HG03432 (cell line): ENCODE results near the gene SDK2.
"Not testable (repeated sequence)": the region's sequence is repeated elsewhere in the genome, so short reads cannot be mapped to it uniquely, and the experiment has no call there.

ENCODE experiments used
- ATAC-seq: cut with Tn5 transposase; IDR thresholded peaks from one replicate; pipeline ENCODE4 v1.9.1; 2021; ENCODE audit warnings: mild to moderate bottlenecking, moderate library complexity; ENCODE audit not compliant: unreplicated experiment

SDK2 gene

DNA sequence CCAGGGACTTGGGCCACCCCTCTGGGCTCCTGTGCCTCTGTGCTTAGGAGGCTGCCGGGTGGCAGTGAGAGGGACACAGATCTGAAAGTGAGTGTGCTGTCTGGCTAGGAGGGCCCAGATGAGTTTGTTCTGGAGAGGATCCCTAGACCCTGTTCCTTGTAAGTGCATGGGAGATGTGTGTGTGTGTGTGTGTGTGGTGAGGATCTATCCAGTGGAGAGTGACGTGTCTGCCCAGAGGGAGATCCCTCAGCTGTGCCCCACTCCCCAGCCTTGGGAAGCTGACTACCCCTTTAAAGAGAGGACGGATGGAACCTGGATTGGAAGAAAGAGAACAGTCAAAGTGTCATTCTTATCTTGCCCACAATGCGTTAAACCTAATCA lies 306.9 kb downstream of the SDK2 start:
- ATAC-seq = no peak

DNA sequence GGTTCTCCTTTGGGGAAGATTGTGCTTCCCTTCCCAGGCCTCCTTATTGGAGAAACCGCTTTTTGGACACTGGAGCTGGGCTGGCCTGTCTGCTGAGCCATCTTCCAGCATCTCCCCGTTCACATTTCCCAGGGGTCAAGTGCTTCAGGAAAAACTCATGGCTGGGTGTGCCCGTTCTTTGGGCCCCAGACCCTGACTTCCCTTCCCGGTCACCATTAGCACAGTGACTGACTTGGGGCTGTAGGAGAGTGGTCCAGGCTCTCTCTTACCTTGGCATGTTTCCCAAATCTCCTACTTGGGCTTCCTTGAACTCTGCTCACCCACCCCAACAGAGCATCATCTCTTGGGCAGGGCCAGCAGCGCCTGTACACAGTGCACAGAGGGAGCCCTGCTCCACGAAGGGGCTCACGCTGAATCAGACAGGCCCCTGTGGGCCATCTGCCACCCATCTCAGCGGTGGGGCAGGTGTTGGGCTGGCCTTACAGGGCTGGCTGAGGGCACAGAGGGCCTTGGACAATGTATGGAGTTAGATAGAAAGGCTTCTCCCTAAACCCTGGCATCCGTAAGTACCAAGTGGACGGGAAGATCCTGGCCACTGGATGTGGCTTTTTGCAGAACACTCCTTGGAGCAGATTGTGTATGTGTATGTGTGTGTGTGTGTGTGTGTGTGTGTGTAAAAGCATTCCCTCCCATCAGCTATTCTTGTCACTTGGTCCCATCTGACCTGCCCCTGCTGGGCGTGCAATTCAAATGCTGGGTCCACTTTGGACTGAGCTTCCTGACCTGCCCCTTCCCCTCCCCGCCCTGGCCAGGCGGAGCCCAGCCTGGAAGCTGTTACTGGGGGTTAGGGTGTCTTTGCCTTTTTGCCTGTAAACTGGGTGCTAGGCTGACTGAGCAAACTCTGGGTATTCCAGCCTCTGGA lies 307.6 kb downstream of the SDK2 start:
- no peak for ATAC-seq

DNA sequence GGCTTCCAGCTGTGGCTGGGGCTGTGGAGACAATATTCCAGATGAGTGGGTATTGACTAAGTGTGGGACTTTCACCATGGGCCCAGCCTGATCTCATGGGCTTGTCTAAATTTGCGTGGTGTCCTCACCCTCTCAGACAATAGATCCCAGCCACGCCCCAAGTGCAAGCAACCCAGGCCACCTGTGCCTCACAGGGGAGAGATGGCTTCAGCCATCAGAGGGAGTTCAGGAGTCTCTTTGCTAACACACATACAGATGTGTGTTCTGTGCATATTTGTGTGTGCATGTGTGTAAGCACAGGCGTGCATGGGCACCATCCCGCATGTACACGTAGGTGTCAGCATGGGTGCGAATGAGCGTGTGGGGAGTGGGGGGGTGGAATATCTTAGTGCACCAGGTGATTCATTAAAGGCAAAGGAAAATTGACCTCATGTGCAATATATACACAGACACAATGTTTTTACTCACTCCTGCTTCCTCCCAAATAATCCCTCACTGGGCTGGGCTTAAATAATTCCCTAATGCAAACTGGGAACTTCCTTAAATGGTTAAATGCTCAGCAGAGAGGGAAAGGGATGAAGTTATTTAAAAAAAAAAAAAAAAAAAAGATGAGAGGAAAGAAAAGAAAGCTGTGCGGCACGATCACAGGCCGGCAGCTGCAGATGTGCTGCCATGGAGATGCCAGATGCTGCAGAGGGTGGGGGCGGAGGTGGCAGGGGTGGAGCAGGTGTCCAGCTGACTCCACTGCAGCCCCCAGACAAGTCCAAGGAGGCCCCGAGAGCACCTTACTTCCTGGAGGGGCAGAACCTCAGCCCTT lies 308.4 kb downstream of the SDK2 start:
- ATAC-seq = no peak

DNA sequence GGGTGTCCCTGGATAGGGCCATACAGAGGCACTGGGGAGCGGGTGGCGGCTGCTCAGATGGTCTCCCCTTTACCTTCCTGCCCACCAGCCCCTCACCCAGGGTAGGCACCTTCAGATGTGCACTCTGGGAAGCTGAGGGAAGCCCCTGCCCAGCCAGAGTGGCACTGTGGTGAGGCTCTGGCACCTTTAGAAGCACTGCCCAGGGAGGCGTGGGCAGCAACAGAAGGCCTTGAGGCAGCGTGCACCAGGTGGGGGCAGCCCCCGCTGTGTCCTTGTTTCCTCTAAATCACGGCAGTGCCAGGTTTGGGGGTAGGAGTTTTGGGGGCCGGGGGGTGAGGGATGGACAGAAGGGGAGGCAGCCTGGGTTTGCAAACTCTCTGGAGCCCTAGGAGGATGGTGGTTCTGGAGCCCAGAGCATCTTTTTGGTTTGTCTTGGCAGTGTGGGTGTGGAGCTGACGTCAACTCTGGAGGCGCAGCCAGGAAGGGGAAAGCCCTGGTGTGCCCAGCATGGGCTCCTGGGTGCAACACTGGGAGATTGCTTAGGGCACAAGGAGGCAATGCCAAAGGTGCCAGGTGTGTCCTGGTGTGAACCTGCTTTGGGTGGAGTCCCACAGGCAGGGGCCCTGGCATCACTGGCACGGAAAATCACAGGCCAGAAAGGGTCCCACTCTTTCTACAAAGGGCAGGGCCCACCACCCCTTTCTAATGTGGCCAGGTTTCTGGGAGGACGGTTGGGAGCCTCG lies 309.3 kb downstream of the SDK2 start:
- no peak for ATAC-seq

DNA sequence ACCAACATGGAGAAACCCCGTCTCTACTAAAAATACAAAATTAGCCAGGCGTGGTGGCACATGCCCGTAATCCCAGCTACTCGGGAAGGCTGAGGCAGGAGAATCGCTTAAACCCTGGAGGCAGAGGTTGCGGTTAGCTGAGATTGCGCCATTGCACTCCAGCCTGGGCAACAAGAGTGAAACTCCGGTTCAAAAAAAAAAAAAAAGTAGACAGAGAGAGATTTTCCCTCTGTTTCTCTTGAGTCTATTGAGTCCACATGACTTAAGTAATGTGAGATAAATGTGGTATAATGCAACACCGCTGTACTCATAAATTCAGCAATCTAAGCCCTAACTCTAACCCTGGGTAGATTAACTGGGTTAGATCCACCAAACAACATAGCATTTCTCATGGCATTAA lies 310.8 kb downstream of the SDK2 start:
- not testable (repeated sequence) for ATAC-seq

GRCh38 chr17:73331060-73331459 lies 313.2 kb downstream of the SDK2 start:
- ATAC-seq = no peak

GRCh38 chr17:73327676-73328075 lies 316.6 kb downstream of the SDK2 start:
- no peak for ATAC-seq

DNA sequence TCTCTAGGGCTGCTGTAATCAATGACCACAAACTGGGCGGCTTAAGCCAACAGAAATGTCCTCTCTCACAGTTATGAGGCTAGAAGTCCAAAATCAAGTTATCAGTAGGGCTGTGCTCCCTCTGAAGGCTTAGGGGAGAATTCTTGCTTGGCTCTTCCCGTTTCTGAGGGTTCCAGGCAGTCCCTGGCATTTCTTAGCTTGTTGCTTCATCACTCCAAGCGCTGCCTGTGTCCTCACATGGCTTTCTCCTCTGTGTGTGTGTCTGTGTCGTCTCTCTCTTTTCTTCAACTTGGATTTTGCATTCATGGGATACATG lies 318.8 kb downstream of the SDK2 start:
- ATAC-seq = no peak

DNA sequence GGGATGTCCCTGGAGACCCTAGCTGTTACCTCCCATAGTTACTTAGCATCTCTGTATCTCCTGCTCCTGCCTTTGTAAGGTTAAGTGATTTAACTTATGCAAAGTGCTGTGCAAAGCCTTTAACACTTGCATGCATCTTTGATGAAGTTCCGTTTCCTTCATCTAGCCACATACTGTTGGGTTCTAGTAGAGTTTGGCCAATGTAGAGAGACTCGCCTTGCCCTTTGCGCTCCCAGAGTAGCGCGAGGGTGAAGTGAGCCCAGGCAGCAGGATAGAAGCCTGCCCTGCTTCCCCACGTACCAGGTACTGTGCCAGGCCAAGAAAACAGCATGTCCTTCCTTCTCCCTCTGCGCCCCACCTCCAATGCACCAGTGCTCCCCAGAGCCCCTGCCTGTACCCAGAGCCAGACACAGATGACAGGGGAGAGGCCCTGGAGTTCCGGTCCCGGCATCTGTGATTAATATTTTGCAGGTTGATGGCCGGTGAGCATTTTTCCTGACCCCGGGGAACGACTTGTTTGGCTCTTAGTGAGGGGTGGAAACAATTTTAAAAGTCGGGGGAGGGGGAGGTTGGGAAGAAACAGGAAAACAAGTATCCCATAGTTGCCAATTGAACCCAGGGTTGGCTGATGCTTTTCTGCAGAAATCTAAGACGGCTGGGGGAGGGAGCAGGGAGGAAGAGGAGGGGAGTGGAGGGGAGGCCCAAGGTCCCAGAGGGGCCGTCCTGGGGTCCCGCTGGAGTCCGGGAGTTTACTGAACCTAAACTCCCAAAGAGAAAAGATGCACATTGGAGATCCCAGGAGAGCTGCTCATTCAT lies 319.3 kb downstream of the SDK2 start:
- ATAC-seq = no peak

DNA sequence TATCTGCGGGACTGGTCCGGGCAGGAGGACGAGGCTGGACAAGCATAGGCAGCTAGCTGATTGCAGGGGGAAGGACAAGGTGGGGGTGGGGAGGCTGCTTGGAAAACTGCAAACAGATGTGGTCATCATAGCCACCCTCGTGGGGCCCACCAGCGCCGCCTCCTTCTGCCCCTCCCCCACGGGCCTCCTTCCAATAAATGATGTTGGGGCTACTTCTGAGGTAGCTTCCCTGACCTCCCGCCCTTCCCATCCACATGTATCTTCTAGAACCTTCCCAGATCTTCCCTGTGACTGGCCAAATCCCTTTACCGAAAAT lies 320.1 kb downstream of the SDK2 start:
- ATAC-seq = no peak

- ATAC-seq = no peak
Observed at GRCh38 chr17:73323409-73324159, 320.7 kb downstream of the SDK2 start.

DNA sequence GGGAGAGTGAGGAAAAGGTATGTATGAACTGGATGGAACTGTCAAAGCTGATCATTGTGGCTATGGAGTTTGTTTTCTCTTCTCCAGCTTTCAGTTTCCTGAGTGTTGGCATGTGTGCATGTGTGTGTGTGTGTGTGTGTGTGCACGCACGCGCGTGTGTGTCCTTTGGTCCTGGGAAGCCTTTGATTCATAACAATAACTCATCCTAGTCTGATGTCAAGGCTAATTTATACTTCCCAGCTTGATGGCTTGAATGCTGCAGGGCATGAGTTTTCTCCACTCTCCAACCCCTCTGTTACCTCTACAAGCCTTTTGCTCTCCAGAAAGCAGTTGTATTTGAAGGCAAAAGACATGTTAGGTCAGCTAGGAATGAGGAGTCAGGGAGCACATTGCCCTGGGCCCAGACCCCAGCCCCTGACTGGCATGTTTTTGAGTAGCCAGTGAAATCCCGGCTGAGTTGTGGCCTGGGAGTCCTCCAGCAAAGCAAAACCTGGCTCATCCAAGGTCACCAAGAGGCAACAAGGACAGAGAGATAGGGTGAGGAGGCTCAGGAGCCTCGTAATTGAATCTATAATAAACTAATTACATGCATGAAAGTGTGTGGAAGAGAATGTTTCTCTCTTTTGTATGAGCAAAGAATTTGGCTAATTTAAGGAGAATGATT lies 323.5 kb downstream of the SDK2 start:
- no peak for ATAC-seq

GRCh38 chr17:73319766-73320165 lies 324.5 kb downstream of the SDK2 start:
- no peak for ATAC-seq

DNA sequence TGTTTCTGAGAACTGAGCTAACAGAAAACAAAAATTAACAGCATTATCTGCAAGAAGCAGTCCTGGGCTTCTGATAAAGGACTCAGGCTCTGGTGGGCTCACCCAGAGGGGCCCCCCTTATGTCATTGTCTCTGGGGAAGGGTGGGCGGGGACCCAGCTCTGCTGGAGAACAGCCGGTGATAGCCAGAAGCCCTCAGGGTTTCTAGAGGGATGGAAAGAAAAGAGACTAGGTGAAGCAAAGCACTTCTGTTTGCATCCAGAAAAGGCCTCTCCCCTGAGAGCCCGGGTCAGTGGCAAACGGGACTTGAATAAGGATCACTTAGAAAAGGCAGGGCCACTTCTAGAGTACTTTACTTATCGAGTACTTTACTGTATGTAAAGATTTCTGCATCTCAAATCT lies 325.4 kb downstream of the SDK2 start:
- no peak for ATAC-seq

DNA sequence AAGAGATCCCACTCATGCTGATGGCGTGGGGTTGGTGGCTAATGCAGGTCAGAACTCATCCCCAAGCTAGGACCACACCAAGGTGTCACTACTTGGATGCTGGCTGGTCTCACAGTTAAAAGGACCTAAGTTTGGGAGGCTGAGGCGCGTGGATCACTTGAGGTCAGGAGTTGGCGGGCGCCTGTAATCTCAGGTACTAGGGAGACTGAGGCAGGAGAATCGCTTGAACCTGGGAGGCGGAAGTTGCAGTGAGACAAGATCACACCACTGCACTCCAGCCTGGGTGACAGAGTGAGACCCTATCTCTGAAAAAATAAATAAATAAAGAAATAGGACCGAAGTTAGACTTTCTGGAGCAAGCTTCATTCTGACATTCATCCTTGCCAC lies 325.8 kb downstream of the SDK2 start:
- ATAC-seq = no peak

DNA sequence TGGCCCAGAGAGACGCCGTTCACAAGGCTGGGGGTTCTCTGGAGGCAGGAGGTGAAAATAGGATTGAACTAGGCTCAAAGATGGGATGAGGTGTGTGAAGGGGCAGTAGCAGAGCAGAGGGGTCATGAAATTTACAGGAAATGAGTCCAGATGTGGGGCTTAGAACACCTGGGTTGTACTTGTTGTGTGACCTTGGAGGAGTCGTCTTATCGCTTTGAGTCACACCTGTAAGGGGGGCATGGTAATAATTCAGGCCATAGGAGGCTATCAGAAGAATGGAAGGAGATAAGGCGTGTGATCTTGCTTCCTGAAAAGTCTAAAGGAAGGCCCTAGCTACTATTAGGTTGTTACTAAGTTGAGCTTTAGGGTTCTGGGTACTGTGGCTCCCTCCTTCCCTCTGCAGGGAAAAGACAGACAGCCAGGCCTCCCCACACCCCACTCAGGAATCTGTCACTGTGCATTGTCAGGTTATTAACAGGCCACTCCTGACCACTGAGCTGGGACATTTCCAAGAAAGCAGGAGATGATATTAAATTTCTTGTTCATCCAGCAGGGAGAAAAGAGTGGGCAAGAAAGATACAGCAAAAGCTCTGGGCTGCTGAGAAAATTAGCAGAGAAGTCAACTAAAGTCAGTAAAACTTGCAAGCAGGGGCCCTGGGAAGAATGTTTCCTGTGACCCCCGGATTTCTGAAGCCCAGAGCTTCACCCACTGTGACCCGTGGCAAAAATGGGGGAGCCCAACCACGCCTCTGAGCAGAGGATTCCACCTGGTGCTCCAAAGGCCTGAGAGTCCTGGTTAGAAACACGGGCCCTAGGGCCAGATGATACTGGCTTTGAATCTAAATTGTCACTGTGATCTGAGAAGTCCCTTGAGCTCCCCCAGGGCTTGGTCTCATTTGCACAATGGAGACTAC lies 326.5 kb downstream of the SDK2 start:
- ATAC-seq = peak; percentile 23

DNA sequence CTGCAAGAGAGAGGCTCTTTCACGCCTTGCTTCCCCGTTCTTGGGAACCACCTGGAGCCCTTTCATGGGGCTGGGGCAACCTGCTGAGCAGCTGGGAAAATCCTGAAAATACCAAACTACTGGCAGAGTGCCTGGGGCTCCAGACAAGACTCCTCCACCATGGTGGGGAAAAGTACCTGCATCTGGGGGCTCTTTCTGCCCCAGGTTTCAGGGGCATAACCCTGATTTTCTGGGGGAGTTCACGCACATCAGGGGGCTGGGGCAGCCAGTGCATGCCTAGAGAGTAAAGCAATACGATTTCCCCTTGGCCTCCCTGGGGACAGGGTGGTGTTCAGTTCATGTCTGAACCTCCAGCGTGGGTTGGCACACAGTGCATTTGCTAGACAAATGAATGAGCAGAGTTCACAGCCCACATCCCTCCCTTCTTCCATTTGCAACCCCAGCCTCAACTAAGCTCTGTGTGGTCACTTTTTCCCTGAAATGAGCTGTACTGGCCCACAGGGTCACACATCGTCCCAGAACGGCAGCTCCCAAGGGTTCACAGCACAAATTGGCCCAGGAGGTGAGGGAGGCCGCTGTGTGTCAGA lies 327.2 kb downstream of the SDK2 start:
- ATAC-seq = peak; percentile 84

- no peak for ATAC-seq
Observed at GRCh38 chr17:73315471-73315870, 328.8 kb downstream of the SDK2 start.
